KMS-11 (cell line): ENCODE results near the gene ITPRIPL2.

ENCODE experiments used
- H2AFZ ChIP-seq: fragments of 200-600 bp; sonication (generic); 2 replicates; pipeline ENCODE4 v1.6.1; 2016; ENCODE audit warnings: antibody characterized with exemption, mixed run types, low read depth
- H3K27ac ChIP-seq: fragments of 200-600 bp; sonication (generic); 2 replicates; pipeline ENCODE4 v1.6.1; 2016; ENCODE audit warnings: mild to moderate bottlenecking, mixed run types
- H3K27me3 ChIP-seq: fragments of 200-600 bp; sonication (generic); 2 replicates; pipeline ENCODE4 v1.6.1; 2017; ENCODE audit warnings: mild to moderate bottlenecking, low read depth, mixed run types, moderate library complexity; ENCODE audit not compliant: insufficient read depth
- H3K36me3 ChIP-seq: fragments of 200-600 bp; sonication (generic); 2 replicates; pipeline ENCODE4 v1.6.1; 2017; ENCODE audit warnings: mild to moderate bottlenecking, mixed run types; ENCODE audit not compliant: insufficient read depth
- H3K4me1 ChIP-seq: fragments of 200-600 bp; sonication (generic); 2 replicates; pipeline ENCODE4 v1.6.1; 2016; ENCODE audit warnings: mild to moderate bottlenecking, low read depth, mixed run types; ENCODE audit not compliant: poor library complexity, severe bottlenecking
- H3K4me2 ChIP-seq: fragments of 200-600 bp; sonication (generic); 2 replicates; pipeline ENCODE4 v1.7.0; 2016; ENCODE audit warnings: mild to moderate bottlenecking, mixed run types
- H3K4me3 ChIP-seq: fragments of 200-600 bp; sonication (generic); IDR thresholded peaks from 2 replicates; pipeline ENCODE4 v1.6.1; 2017; ENCODE audit warnings: low read depth, low read length, mixed read lengths; ENCODE audit not compliant: insufficient read depth
- H3K79me2 ChIP-seq: fragments of 200-600 bp; sonication (generic); 2 replicates; pipeline ENCODE4 v1.6.1; 2016; ENCODE audit warnings: low read depth, mixed run types; ENCODE audit not compliant: insufficient read depth
- H3K9ac ChIP-seq: fragments of 200-600 bp; sonication (generic); 2 replicates; pipeline ENCODE4 v1.6.1; 2016; ENCODE audit warnings: mild to moderate bottlenecking, mixed run types
- H4K20me1 ChIP-seq: fragments of 200-600 bp; sonication (generic); 2 replicates; pipeline ENCODE4 v1.6.1; 2016; ENCODE audit warnings: mild to moderate bottlenecking, mixed run types; ENCODE audit not compliant: insufficient read depth
- CTCF ChIP-seq: fragments of 200-600 bp; sonication (generic); conservative IDR thresholded peaks from 2 replicates; pipeline ENCODE4 v1.6.1; 2017; ENCODE audit warnings: low read depth, mild to moderate bottlenecking, antibody characterized with exemption, low read length, moderate library complexity, mixed read lengths

Gene ITPRIPL2

GRCh38 chr16:19105131-19105530 lies 8.6 kb upstream of the ITPRIPL2 start:
- H4K20me1 ChIP-seq, result no peaks in the 10 kb centered on the region
- no peak overlapping the region for H2AFZ ChIP-seq
- no peak for TF ChIP-seq CTCF
- H3K4me1 ChIP-seq, result no peaks in the 10 kb centered on the region
- H3K4me2 ChIP-seq, result no peak overlapping the region
- no peak overlapping the region for H3K9ac ChIP-seq
- H3K36me3 ChIP-seq, result no peaks in the 10 kb centered on the region
- no peak overlapping the region for H3K4me3 ChIP-seq
- H3K27me3 ChIP-seq, result no peaks in the 10 kb centered on the region
- H3K27ac ChIP-seq, result no peak overlapping the region
- H3K79me2 ChIP-seq, result no peaks in the 10 kb centered on the region

GRCh38 chr16:19105891-19106624 lies 7.7 kb upstream of the ITPRIPL2 start:
- Histone ChIP-seq H3K4me3 (no peak overlapping the region), H2AFZ (no peak overlapping the region), H3K36me3 (no peaks in the 10 kb centered on the region), H4K20me1 (no peaks in the 10 kb centered on the region), H3K79me2 (no peaks in the 10 kb centered on the region), H3K27me3 (no peaks in the 10 kb centered on the region), H3K4me1 (no peaks in the 10 kb centered on the region), H3K9ac (no peak overlapping the region), H3K27ac (no peak overlapping the region), H3K4me2 (no peak overlapping the region)
- TF ChIP-seq CTCF, result no peak

- H3K4me2 ChIP-seq, result no peak overlapping the region
- H3K4me1 ChIP-seq, result no peaks in the 10 kb centered on the region
- no peak for TF ChIP-seq CTCF
- H3K27ac ChIP-seq, result no peak overlapping the region
- H3K79me2 ChIP-seq, result no peaks in the 10 kb centered on the region
- H3K4me3 ChIP-seq, result no peak overlapping the region
- H3K36me3 ChIP-seq, result no peaks in the 10 kb centered on the region
- no peaks in the 10 kb centered on the region for H4K20me1 ChIP-seq
- no peak overlapping the region for H2AFZ ChIP-seq
- no peaks in the 10 kb centered on the region for H3K27me3 ChIP-seq
- H3K9ac ChIP-seq, result no peak overlapping the region
Observed at GRCh38 chr16:19106625-19107020, 7.1 kb upstream of the ITPRIPL2 start.

GRCh38 chr16:19108409-19109287 lies 5.1 kb upstream of the ITPRIPL2 start:
- H2AFZ ChIP-seq, result no peak overlapping the region
- no peak overlapping the region for H3K4me3 ChIP-seq
- no peak for TF ChIP-seq CTCF
- no peaks in the 10 kb centered on the region for H4K20me1 ChIP-seq
- H3K27ac ChIP-seq, result no peak overlapping the region
- no peaks in the 10 kb centered on the region for H3K27me3 ChIP-seq
- no peak overlapping the region for H3K9ac ChIP-seq
- H3K4me1 ChIP-seq, result no peaks in the 10 kb centered on the region
- H3K79me2 ChIP-seq, result no peaks in the 10 kb centered on the region
- no peak overlapping the region for H3K4me2 ChIP-seq
- no peaks in the 10 kb centered on the region for H3K36me3 ChIP-seq
